ENCODE data around the gene KRTAP10-6.
"Not testable (repeated sequence)": the region's sequence is repeated elsewhere in the genome, so short reads cannot be mapped to it uniquely, and the experiment has no call there.

KRTAP10-6 gene

DNA sequence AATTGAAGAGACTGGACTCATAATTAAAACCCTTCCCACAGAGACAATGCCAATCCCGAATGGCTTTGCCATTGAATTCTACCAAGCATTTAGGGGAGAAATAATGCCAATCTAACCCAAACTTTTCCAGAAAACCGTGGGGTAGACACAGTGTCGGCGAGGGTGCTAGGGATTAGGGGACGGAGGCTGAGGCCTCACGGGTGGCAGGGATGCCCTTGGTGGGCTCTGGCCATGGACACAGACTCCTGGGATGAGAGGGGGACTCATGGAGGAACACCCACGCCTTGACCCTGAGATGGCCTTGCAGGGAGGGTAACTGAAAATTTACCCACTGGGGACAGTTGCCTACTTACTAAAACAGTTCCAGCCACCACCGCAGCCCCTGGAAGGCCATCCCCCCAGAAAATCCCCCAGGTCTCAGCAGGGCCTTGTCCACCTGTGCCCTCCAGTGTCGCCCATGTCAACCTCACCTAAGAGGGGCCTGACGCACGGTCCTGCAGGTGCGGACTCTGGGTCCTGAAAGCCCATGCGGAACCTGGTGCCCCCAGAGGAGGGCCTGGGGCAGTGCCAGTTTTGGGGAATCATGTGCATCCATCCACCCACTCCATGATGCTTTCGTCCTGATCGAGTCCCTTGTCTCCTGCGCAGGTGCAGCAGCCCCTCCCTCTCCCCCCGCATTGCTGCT lies 13.8 kb downstream of the KRTAP10-6 start:
- no peak for DNase-seq (ENCODE audit: low read depth, low spot score)

GRCh38 chr21:44576025-44576420 lies 16.3 kb downstream of the KRTAP10-6 start:
- no peak for DNase-seq (ENCODE audit: low read depth, low spot score)

DNA sequence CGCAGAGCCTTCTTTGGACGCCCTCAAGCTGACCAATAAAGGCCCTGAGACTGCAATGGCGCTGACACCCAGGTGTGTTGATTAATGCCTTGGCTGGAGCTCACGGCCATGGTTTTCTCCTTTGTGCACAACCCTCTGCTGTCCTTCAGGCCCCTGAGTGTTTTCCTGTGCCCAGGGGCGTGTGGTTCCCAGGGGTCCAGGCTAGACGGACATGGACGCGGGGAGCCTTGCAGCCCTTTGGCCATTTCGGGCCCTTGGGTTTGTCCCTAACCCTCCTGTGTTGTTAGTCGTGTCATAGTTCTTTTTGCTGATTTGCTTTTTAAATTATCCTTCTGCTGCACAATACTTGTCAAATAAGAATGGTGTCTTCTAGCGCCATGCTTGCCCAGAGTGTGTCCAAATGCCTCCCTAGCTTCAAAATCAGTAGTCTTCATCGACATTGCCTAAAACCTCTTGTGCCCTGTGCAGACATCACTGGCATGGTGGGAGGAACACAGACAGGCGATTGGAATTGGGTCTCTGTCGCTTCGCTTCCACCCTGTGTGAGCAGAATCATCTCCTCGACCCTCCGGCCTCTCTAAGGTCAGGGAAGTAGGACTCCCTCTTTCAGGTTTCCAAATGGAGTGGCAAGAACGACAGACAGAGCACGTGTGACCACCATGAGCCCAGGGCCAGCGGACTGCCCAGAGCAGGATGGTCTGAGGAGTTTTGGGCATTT lies 16.8 kb downstream of the KRTAP10-6 start:
- DNase-seq (ENCODE audit: low read depth, low spot score): no peak

- no peak for DNase-seq (ENCODE audit: low read depth, low spot score)
Observed at GRCh38 chr21:44574457-44575306, 17.6 kb downstream of the KRTAP10-6 start.

DNA sequence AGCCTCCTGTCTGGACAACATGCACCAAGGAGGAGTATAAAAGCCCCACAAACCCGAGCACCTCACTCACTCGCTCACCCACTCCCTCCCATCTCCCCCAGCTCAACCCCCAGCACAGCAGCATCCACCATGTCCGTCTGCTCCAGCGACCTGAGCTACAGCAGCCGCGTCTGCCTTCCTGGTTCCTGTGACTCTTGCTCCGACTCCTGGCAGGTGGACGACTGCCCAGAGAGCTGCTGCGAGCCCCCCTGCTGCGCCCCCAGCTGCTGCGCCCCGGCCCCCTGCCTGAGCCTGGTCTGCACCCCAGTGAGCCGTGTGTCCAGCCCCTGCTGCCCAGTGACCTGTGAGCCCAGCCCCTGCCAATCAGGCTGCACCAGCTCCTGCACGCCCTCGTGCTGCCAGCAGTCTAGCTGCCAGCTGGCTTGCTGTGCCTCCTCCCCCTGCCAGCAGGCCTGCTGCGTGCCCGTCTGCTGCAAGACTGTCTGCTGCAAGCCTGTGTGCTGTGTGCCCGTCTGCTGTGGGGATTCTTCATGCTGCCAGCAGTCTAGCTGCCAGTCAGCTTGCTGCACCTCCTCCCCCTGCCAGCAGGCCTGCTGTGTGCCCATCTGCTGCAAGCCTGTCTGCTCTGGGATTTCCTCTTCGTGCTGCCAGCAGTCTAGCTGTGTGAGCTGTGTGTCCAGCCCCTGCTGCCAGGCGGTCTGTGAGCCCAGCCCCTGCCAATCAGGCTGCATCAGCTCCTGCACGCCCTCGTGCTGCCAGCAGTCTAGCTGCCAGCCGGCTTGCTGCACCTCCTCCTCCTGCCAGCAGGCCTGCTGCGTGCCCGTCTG lies 18.5 kb downstream of the KRTAP10-6 start, which contains the start of gene KRTAP10-4:
Gene KRTAP10-4 (plus strand): TSS at position 100 of the 827 bp plus-strand sequence. CDS start 30 bp downstream, at position 130.
- DNase-seq (ENCODE audit: low read depth, low spot score): not testable (repeated sequence)

DNA sequence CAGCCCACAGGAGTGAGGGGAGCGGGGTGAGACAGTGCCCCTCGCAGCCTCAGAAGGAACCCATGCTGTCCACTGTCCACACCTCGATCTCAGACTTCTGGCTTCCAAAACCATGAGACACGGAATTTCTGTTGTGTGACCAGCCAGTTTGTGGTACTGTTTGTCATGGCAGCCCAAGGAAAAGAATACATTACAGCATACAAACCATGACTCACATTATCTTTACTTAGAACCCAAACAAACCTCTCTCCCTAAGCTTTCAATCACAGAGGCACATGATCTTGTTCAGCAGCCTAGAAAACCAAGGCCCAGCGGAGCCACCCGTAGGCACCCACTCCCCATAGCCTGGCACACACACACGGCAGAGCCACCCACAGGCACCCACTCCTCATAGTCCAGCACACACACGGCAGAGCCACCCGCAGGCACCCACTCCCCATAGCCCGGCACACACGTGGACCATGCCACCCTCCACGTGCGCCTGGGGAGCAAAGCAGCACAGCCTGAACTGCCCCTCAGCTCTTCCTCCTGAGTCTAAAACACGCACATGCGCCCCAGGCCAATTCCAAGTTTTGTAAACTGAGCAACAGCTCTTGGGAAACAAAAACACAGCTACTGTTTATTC lies 19.2 kb downstream of the KRTAP10-6 start:
- no peak for DNase-seq (ENCODE audit: low read depth, low spot score)

DNA sequence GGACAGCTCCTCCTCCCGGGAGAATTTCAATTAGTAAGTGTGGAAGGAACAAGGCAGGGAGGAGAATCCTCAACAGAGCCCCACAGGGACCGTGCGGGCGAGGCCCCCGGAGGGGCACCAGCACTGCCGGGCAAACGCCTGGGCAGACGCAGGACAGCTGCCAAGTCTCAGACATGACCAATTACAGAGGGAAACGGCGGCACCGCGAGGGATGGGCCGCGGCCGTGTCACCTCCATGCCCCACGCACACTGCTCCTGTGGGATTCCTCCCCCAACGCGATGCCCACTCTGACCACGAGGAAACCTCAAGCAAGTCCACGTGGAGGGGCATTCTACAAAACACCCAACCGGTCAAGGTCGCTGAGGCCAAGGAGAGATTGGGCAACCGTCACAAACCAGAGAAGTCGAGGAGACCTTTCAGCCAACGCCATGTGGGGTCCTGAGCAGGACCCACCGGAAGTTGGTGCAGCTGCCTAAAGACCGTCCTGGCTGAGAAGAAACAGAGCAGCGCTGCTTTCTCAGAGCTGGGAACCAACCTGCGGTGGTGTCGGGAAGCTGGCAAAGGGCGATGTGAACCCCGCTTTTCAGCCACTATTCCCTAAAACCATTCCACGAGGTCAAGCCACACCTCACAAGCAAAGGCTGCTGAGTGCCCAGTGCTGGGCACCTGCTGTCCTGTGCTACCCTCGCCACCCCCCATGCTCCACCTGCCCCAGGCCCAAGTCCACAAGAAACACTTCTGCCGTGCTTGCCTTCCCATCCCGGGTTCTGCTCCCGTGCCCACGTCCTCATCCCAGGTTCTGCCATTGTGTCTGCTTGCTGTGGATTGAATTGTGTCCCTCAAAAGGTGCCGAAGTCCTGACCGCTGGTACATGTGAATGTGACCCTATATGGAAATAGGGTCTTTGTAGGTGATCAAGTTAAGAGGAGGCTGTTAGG lies 20.2 kb downstream of the KRTAP10-6 start:
- no peak for DNase-seq (ENCODE audit: low read depth, low spot score)

- no peak for DNase-seq (ENCODE audit: low read depth, low spot score)
Observed at GRCh38 chr21:44571296-44571695, 21.0 kb downstream of the KRTAP10-6 start.

GRCh38 chr21:44569861-44570517 lies 22.3 kb downstream of the KRTAP10-6 start:
- no peak for DNase-seq (ENCODE audit: low read depth, low spot score)

DNA sequence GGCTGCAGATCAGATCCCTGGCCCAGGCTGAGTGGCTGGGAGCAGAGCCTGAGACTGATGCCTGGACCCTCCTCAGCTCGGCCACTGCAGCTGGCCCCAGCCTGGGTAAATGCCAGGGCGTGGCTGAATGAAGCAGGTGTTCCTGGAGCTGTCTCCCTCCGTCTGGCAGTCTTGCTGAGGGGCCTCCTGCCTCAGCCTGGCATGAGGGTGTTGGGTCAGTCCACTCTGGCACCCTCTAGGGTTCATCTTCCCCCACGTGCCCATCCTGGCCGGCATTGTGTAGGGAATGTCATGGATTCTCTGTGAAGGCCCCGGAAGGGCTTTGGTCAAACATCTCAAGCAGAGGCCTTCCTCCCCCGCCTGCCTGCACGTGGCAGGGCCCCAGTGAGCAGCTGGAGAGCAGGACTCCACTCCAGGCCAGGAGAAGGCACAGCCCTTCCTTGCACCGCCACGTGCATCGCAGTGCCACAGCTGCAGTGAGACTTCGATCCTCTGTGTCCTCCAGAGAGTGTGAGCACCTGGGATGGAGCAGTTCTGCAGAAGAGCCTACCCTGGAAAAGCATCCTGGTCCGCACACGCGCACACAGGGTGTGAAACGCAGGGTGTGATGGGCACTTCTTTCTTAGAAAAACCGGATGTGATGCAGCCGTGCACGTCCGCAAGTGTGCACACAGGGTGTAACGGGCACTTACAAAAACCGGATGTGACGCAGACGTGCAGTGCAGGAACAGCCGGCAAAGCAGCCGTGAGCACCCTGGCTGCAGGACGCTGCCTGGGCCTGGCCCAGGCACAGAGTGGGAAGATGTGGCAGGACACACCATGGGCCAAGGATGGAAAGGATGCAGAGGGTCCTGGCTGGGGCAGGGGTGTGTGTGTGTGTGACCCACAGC lies 23.4 kb downstream of the KRTAP10-6 start:
- DNase-seq (ENCODE audit: low read depth, low spot score): no peak

DNA sequence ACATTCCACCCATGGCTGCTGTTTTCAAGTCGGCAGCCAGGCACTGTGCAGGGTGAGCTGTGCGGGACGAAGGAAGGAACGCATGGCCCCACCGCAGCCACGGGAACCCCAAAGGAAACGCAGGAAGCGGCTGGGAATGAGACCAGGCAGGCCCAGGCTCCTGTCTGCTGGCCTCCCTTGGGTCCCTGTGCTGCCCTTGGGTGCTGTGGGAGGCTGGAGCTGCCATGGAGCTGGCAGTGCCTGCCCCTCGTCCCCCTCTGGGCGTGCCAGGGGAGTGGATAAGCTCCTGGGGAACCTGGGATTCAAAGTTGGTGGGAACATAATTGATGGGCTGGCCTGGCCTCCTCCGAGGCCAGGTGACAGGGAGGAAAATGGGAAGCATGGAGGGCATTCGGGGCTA lies 24.0 kb downstream of the KRTAP10-6 start:
- no peak for DNase-seq (ENCODE audit: low read depth, low spot score)

- DNase-seq (ENCODE audit: low read depth, low spot score): no peak
Observed at GRCh38 chr21:44567481-44568171, 24.7 kb downstream of the KRTAP10-6 start.

DNA sequence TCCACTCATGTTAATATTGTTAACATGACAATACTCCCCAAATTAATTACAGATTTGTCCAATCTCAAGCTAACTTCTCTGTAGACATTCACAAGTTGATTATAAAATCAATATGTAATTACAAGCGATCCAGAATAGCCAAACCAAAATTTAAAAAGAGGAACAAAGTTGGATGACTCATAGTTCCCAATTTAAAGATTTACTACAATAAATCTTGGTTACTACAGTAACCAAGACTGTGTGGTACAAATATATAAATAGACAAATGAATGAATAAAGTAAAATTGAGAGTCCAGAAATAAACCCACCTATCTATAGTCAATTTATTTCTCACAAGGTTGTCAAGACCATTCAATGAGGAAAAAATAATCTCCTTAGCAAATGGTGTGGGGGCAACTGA lies 25.9 kb downstream of the KRTAP10-6 start:
- no peak for DNase-seq (ENCODE audit: low read depth, low spot score)

DNA sequence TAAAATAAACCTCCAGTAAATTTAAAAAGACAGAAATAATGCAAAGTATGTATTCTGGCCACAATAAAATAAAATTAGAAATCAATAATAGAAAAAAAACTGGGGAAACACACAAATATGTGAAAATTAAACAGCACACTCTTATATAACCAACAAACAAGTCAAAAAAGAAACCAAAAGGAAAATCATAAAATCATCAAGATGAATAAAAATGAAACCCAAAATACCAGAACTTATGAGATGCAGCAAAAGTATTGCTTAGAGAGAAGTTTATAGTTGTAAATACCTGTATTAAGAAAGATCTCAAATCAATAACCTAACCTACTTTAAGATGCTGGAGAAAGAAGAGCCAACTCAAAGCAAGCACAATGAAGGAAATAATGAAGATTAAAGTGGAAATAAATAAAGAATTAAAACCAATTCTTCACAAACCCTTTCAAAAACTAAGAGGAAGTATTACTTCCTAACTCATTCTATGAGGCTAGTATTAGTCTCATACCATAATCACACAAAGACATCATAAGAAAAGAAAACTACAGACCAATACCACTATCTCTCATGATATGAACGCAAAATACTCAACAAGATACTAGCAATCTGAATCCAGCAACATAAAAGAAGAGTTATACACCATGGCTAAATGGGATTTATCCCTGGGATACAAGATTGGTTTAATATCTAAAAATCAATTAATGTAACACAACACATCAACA lies 27.3 kb downstream of the KRTAP10-6 start:
- DNase-seq (ENCODE audit: low read depth, low spot score): no peak

DNA sequence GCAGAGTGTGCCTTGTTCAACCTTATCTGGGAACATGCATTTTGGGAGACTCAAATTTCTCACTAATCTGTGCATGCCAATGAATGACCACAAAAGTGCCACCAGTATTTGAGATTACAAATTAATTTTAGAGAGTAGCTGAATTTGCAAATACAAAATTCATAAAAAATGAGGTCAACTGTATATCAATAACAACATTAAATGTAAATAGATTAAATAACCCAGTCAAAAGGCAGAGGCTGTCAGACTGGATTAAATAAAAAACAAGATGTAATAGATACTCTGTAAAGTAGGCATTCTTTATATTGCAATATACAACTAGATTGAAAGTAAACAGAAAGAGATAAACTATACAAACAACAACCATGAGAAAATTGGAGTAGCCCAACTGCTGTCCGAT lies 28.2 kb downstream of the KRTAP10-6 start:
- no peak for DNase-seq (ENCODE audit: low read depth, low spot score)

GRCh38 chr21:44558695-44559094 lies 33.6 kb downstream of the KRTAP10-6 start, which contains the start of gene KRTAP10-3:
Gene KRTAP10-3 (minus strand): TSS chr21:44558795. CDS start chr21:44558715, 80 bp downstream.
- no peak for DNase-seq (ENCODE audit: low read depth, low spot score)

DNA sequence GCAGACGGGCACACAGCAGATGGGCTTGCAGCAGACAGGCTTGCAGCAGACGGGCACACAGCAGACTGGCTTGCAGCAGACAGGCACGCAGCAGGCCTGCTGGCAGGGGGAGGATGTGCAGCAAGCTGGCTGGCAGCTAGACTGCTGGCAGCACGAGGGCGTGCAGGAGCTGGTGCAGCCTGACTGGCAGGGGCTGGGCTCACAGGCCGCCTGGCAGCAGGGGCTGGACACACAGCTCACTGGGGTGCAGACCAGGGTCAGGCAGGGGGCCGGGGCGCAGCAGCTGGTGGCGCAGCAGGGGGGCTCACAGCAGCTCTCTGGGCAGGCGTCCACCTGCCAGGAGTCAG lies 34.0 kb downstream of the KRTAP10-6 start:
- not testable (repeated sequence) for DNase-seq (ENCODE audit: low read depth, low spot score)
